PC-3 (cell line): ENCODE data around the gene KCNA4. TPM values are rescaled to one million over a fixed set of nuclear protein-coding genes. Genes with fewer than 3 reads are reported as not detected.

Experiments
- ATAC-seq: fragments of 200-7000 bp; cut with Tn5 transposase; 2 replicates; pipeline ENCODE4 v1.9.1; 2020; ENCODE audit warnings: mild to moderate bottlenecking, moderate library complexity
- Bru-seq: library from RNA; stranded (reverse); fragments of 400-500 nt; gene quantifications from one replicate; lab custom pipeline; 2021; lab: Mats Ljungman, UMichigan
- BruChase-seq, 2 experiments: library from RNA; stranded (reverse); fragments of 400-500 nt; gene quantifications; one replicate each; lab custom pipeline; 2021; lab: Mats Ljungman, UMichigan
- BruUV-seq: library from RNA; stranded (reverse); fragments of 400-500 nt; replicated peaks from 2 replicates; lab custom pipeline; 2021; lab: Mats Ljungman, UMichigan
- CTCF ChIA-PET: fragments of 300-600 bp; sonication (Branson Sonifier 250); formaldehyde crosslinking; loops from one replicate; lab custom pipeline; 2022; ENCODE audit warnings: antibody characterized with exemption; lab: Charles Lee
- POLR2A ChIA-PET: fragments of 300-600 bp; sonication (Branson Sonifier 250); formaldehyde crosslinking; loops from one replicate; lab custom pipeline; 2022; ENCODE audit warnings: antibody characterized with exemption; ENCODE audit not compliant: unreplicated experiment; lab: Charles Lee
- DNase-seq: peaks from one replicate; pipeline ENCODE4 v3.0.0-alpha.2; 2015
- H2AFZ ChIP-seq: fragments of 300-600 bp; sonication (generic); 2 replicates; pipeline ENCODE4 v1.6.0; 2016; ENCODE audit warnings: antibody characterized with exemption, low read length
- H3F3A ChIP-seq: fragments of 300-600 bp; sonication (generic); one replicate; pipeline ENCODE4 v1.6.0; 2017; ENCODE audit warnings: antibody characterized with exemption, low read length, control low read depth, mild to moderate bottlenecking; ENCODE audit not compliant: unreplicated experiment
- H3K27ac ChIP-seq: fragments of 300-600 bp; sonication (generic); 2 replicates; pipeline ENCODE4 v1.5.1; 2016; ENCODE audit warnings: mild to moderate bottlenecking, low read length
- H3K27me3 ChIP-seq: fragments of 300-600 bp; sonication (generic); 2 replicates; pipeline ENCODE4 v1.6.1; 2016; ENCODE audit warnings: low read length, mixed read lengths
- H3K36me3 ChIP-seq: fragments of 300-600 bp; sonication (generic); 2 replicates; pipeline ENCODE4 v1.6.1; 2016; ENCODE audit warnings: low read depth, mixed run types, low read length, mixed read lengths
- H3K4me1 ChIP-seq: fragments of 300-600 bp; sonication (generic); 2 replicates; pipeline ENCODE4 v1.5.1; 2016; ENCODE audit warnings: low read length; ENCODE audit not compliant: insufficient read depth
- H3K4me2 ChIP-seq: fragments of 300-600 bp; sonication (generic); 2 replicates; pipeline ENCODE4 v1.6.0; 2016; ENCODE audit warnings: low read length
- H3K4me3 ChIP-seq: fragments of 300-600 bp; sonication (generic); 2 replicates; pipeline ENCODE4 v1.5.1; 2016; ENCODE audit warnings: mild to moderate bottlenecking, low read length, mixed read lengths
- H3K79me2 ChIP-seq: fragments of 300-600 bp; sonication (generic); 2 replicates; pipeline ENCODE4 v1.6.1; 2017; ENCODE audit warnings: low read length, mixed read lengths
- H3K9ac ChIP-seq: fragments of 300-600 bp; sonication (generic); 2 replicates; pipeline ENCODE4 v1.6.0; 2016; ENCODE audit warnings: mild to moderate bottlenecking, low read length
- H3K9me2 ChIP-seq: fragments of 300-600 bp; sonication (generic); replicated peaks from 2 replicates; pipeline ENCODE4 v1.6.1; 2016; ENCODE audit warnings: mixed run types, low read length, mixed read lengths
- H3K9me3 ChIP-seq: fragments of 300-600 bp; sonication (generic); 2 replicates; pipeline ENCODE4 v1.6.1; 2016; ENCODE audit warnings: low read length, mixed read lengths
- H4K20me1 ChIP-seq: fragments of 300-600 bp; sonication (generic); 2 replicates; pipeline ENCODE4 v1.6.1; 2016; ENCODE audit warnings: low read length, mixed read lengths
- CTCF ChIP-seq: fragments of 300-600 bp; sonication (generic); conservative IDR thresholded peaks from 2 replicates; pipeline ENCODE4 v1.5.1; 2017; ENCODE audit warnings: antibody characterized with exemption, low read depth, mild to moderate bottlenecking, low read length
- EZH2 ChIP-seq: fragments of 300-600 bp; sonication (generic); IDR thresholded peaks from one replicate; pipeline ENCODE4 v1.6.1; 2017; ENCODE audit warnings: antibody characterized with exemption, mild to moderate bottlenecking, low read length; ENCODE audit not compliant: unreplicated experiment
- EZH2phosphoT487 ChIP-seq: fragments of 300-600 bp; sonication (generic); IDR thresholded peaks from 2 replicates; pipeline ENCODE4 v1.6.1; 2018; ENCODE audit warnings: mild to moderate bottlenecking, antibody characterized with exemption, low read length, borderline replicate concordance
- intact Hi-C: fragments of 100-400 bp; cut with micrococcal nuclease; formaldehyde crosslinking; loops from 2 replicates; pipeline ENCODE4 v1.9.0; 2023
- long read RNA-seq: library from polyadenylated mRNA; unstranded; transcript quantifications from one replicate; pipeline ENCODE4 v2.0.0, GENCODE V29; 2021; ENCODE audit not compliant: unreplicated experiment
- total RNA-seq: library from RNA; depleted of rRNA; stranded (reverse); fragments of >200 nt; gene quantifications from 2 replicates; pipeline ENCODE4 v1.2.3, GENCODE V29; 2014; rRNA removed

Gene KCNA4
- total RNA-seq (not detected in 2 replicates), Bru-seq, nascent RNA (not detected), BruChase-seq, experiment 1, labeled RNA remaining after a 6-hour chase (not detected), BruChase-seq, experiment 2, labeled RNA remaining after a 2-hour chase (not detected)
- long read RNA-seq = 0 reads

GRCh38 chr11:30016588-30017363, at the start of gene KCNA4:
KCNA4 (minus strand) TSS chr11:30017030; CDS start chr11:30012678, 4,352 bp downstream.
- intact Hi-C loops = no loop called here
- DNase-seq (no peak), ATAC-seq (no peak)
- ChIA-PET POLR2A (no interaction called here), CTCF (no interaction called here)
- Histone ChIP-seq H3K9me3 (no peaks in the 10 kb centered on the region), H3K9ac (no peak within 1 kb of the TSS), H3K9me2 (no peaks in the 10 kb centered on the region), H3F3A (no peaks in the 10 kb centered on the region), H3K27me3 (0 out of 2 replicates have a peak, but pooled peaks cover 6% of the 10 kb centered on the region), H3K79me2 (no peaks in the 10 kb centered on the region), H3K36me3 (no peaks in the 10 kb centered on the region), H4K20me1 (no peaks in the 10 kb centered on the region), H3K4me3 (no peak within 1 kb of the TSS), H3K4me1 (no peaks in the 10 kb centered on the region), H2AFZ (no peak within 1 kb of the TSS), H3K4me2 (no peak within 1 kb of the TSS), H3K27ac (no peak within 1 kb of the TSS)
- BruUV-seq = no TSS peak
- TF ChIP-seq EZH2phosphoT487 = no peak
- TF ChIP-seq EZH2 = no peak
- no peak for TF ChIP-seq CTCF

DNA sequence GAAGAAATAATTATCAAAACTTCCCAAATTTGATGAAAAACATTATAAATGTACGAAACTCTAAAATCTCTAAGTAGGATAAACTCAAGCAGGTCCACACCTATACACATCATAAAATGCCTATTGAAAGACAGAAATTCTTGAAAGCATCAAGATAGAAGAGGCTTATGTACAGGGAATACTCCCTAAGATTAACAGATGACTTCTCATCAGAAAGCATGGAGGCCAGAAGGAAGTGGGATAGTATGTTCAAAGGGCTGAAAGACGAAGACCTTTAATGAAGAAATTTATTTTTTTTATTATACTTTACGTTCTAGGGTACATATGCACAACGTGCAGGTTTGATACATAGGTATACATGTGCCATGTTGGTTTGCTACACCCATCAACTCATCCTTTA, 45.3 kb upstream of the KCNA4 start:
- Histone ChIP-seq H3K27ac (no peak overlapping the region), H3F3A (no peaks in the 10 kb centered on the region), H3K9ac (no peak overlapping the region), H2AFZ (no peak overlapping the region), H3K27me3 (no peaks in the 10 kb centered on the region), H3K36me3 (no peaks in the 10 kb centered on the region), H3K9me2 (no peaks in the 10 kb centered on the region), H3K4me1 (no peaks in the 10 kb centered on the region), H4K20me1 (no peaks in the 10 kb centered on the region), H3K79me2 (no peaks in the 10 kb centered on the region), H3K4me2 (no peak overlapping the region), H3K9me3 (no peaks in the 10 kb centered on the region), H3K4me3 (no peak overlapping the region)
- no TSS peak for BruUV-seq
- DNase-seq = no peak
- no peak for ATAC-seq
- CTCF ChIA-PET = no interaction called here
- POLR2A ChIA-PET = no interaction called here
- intact Hi-C loops = no loop called here
- no peak for TF ChIP-seq CTCF
- TF ChIP-seq EZH2 = no peak
- no peak for TF ChIP-seq EZH2phosphoT487
